OCI-LY1 (cell line): ENCODE data around the gene PLS3.

ENCODE experiments used
- H2AFZ ChIP-seq: fragments of 200-600 bp; sonication (generic), shearing (Covaris generic); 2 replicates; pipeline ENCODE4 v1.6.0; 2014; ENCODE audit warnings: antibody characterized with exemption, mild to moderate bottlenecking, low read length
- H3F3A ChIP-seq: fragments of 200-600 bp; sonication (generic), shearing (Covaris generic); 2 replicates; pipeline ENCODE4 v1.6.0; 2014; ENCODE audit warnings: mild to moderate bottlenecking, antibody characterized with exemption, low read length, moderate library complexity; ENCODE audit not compliant: insufficient read depth
- H3K27ac ChIP-seq: fragments of 200-600 bp; sonication (generic); 2 replicates; pipeline ENCODE4 v1.5.1; 2014; ENCODE audit warnings: low read length, mixed run types, mild to moderate bottlenecking, low read depth; ENCODE audit not compliant: poor library complexity, severe bottlenecking
- H3K27me3 ChIP-seq: fragments of 200-600 bp; sonication (generic); 2 replicates; pipeline ENCODE4 v1.6.0; 2014; ENCODE audit warnings: antibody characterized with exemption, mild to moderate bottlenecking, low read length, moderate library complexity; ENCODE audit not compliant: insufficient read depth
- H3K36me3 ChIP-seq: fragments of 200-600 bp; sonication (generic); 2 replicates; pipeline ENCODE4 v1.6.1; 2014; ENCODE audit warnings: mild to moderate bottlenecking, antibody characterized with exemption, low read length, moderate library complexity, mixed read lengths; ENCODE audit not compliant: insufficient read depth
- H3K4me1 ChIP-seq: fragments of 200-600 bp; sonication (generic); 2 replicates; pipeline ENCODE4 v1.5.1; 2014; ENCODE audit warnings: mild to moderate bottlenecking, low read length, moderate library complexity; ENCODE audit not compliant: insufficient read depth, severe bottlenecking
- H3K4me2 ChIP-seq: fragments of 200-600 bp; sonication (generic), shearing (Covaris generic); 2 replicates; pipeline ENCODE4 v1.6.1; 2014; ENCODE audit warnings: low read length
- H3K4me3 ChIP-seq: fragments of 200-600 bp; sonication (generic); 2 replicates; pipeline ENCODE4 v1.5.1; 2014; ENCODE audit warnings: low read length, low read depth, mild to moderate bottlenecking, mixed read lengths; ENCODE audit not compliant: poor library complexity, severe bottlenecking
- H3K79me2 ChIP-seq: fragments of 200-600 bp; shearing (Covaris generic); 2 replicates; pipeline ENCODE4 v1.6.1; 2016; ENCODE audit warnings: mixed run types, low read length, mixed read lengths; ENCODE audit not compliant: insufficient read depth
- H3K9ac ChIP-seq: fragments of 200-600 bp; sonication (generic), shearing (Covaris generic); 2 replicates; pipeline ENCODE4 v1.6.1; 2014; ENCODE audit warnings: mild to moderate bottlenecking, low read length, mixed read lengths
- H3K9me2 ChIP-seq: fragments of 200-600 bp; sonication (generic), shearing (Covaris generic); 2 replicates; pipeline ENCODE4 v1.6.1; 2014; ENCODE audit warnings: low read depth, mild to moderate bottlenecking, low read length, mixed read lengths
- H3K9me3 ChIP-seq: fragments of 200-600 bp; shearing (Covaris generic); 2 replicates; pipeline ENCODE4 v1.6.1; 2014; ENCODE audit warnings: low read length, mixed read lengths
- H4K20me1 ChIP-seq: fragments of 200-600 bp; sonication (generic), shearing (Covaris generic); 2 replicates; pipeline ENCODE4 v1.6.0; 2016; ENCODE audit warnings: mild to moderate bottlenecking, low read length; ENCODE audit not compliant: insufficient read depth
- CTCF ChIP-seq: fragments of 200-600 bp; sonication (generic), shearing (Covaris generic); IDR thresholded peaks from 2 replicates; pipeline ENCODE4 v1.5.1; 2017; ENCODE audit warnings: mild to moderate bottlenecking, antibody characterized with exemption, low read length, moderate library complexity, mixed read lengths
- EZH2 ChIP-seq: fragments of 200-600 bp; sonication (generic), shearing (Covaris generic); IDR thresholded peaks from 2 replicates; pipeline ENCODE4 v1.8.0; 2017; ENCODE audit warnings: borderline replicate concordance, mixed run types, mild to moderate bottlenecking, antibody characterized with exemption, low read length, moderate library complexity, mixed read lengths

PLS3 gene

GRCh38 chrX:115560211-115560977 lies 580 bp upstream of the PLS3 start:
- H3K27me3 ChIP-seq: no peaks in the 10 kb centered on the region
- H3K4me2 ChIP-seq: no peak overlapping the region
- H3F3A ChIP-seq: no peaks in the 10 kb centered on the region
- no peaks in the 10 kb centered on the region for H3K9me2 ChIP-seq
- no peaks in the 10 kb centered on the region for H3K9me3 ChIP-seq
- H3K36me3 ChIP-seq: no peaks in the 10 kb centered on the region
- no peak overlapping the region for H2AFZ ChIP-seq
- no peaks in the 10 kb centered on the region for H4K20me1 ChIP-seq
- no peak overlapping the region for H3K4me3 ChIP-seq
- H3K9ac ChIP-seq: no peak overlapping the region
- no peak overlapping the region for H3K27ac ChIP-seq
- TF ChIP-seq EZH2 (no peak), CTCF (no peak)
- no peaks in the 10 kb centered on the region for H3K79me2 ChIP-seq
- no peaks in the 10 kb centered on the region for H3K4me1 ChIP-seq

- Histone ChIP-seq H3K4me2 (no peak overlapping the region), H3K9me3 (no peaks in the 10 kb centered on the region), H3K4me3 (no peak overlapping the region), H3K9ac (no peak overlapping the region), H3K36me3 (no peaks in the 10 kb centered on the region), H2AFZ (no peak overlapping the region), H4K20me1 (no peaks in the 10 kb centered on the region), H3K9me2 (no peaks in the 10 kb centered on the region), H3K79me2 (no peaks in the 10 kb centered on the region), H3K27ac (no peak overlapping the region), H3F3A (no peaks in the 10 kb centered on the region), H3K27me3 (no peaks in the 10 kb centered on the region), H3K4me1 (no peaks in the 10 kb centered on the region)
- no peak for TF ChIP-seq EZH2
- no peak for TF ChIP-seq CTCF
Measured at GRCh38 chrX:115561605-115562479, 868 bp downstream of the PLS3 start.

GRCh38 chrX:115562480-115562847 lies 1.5 kb downstream of the PLS3 start:
- H3K9me3 ChIP-seq: no peaks in the 10 kb centered on the region
- no peak overlapping the region for H3K4me3 ChIP-seq
- no peak overlapping the region for H3K27ac ChIP-seq
- H3K27me3 ChIP-seq: no peaks in the 10 kb centered on the region
- H3K9ac ChIP-seq: no peak overlapping the region
- TF ChIP-seq EZH2: no peak
- no peak for TF ChIP-seq CTCF
- no peaks in the 10 kb centered on the region for H3K4me1 ChIP-seq
- H3K79me2 ChIP-seq: no peaks in the 10 kb centered on the region
- H3F3A ChIP-seq: no peaks in the 10 kb centered on the region
- H2AFZ ChIP-seq: no peak overlapping the region
- H3K36me3 ChIP-seq: no peaks in the 10 kb centered on the region
- H3K4me2 ChIP-seq: no peak overlapping the region
- no peaks in the 10 kb centered on the region for H4K20me1 ChIP-seq
- H3K9me2 ChIP-seq: no peaks in the 10 kb centered on the region
